Measurements from ENCODE around the gene RNASE9.
"Not testable (repeated sequence)": the region's sequence is repeated elsewhere in the genome, so short reads cannot be mapped to it uniquely, and the experiment has no call there.

RNASE9 gene

DNA sequence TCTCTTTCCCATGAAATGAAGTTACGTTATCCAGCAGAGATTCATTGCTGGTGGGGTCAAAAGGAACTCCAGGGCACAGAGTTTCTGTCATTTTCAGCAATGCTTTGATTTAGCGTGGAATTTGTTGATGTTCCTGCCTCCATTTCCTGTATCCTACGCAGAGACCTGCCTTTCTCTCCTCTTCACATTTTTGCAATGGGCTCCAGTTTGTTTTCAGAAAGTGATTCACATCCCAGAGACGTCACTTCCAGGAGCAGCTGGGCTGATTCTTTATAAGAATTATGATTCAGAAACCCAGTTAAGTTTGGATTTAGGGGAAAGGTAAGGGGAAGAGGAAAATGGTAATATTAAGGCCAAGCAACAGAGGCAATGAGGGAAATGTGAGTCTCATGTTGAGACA is 43.9 kb downstream of the RNASE9 start:
- DNase-seq (ENCODE audit: low spot score): no peak

- DNase-seq (ENCODE audit: low spot score): no peak
Measured at GRCh38 chr14:20515846-20516245, 45.0 kb downstream of the RNASE9 start.

- no peak for DNase-seq (ENCODE audit: low spot score)
Measured at GRCh38 chr14:20512177-20512905, 48.5 kb downstream of the RNASE9 start.

DNA sequence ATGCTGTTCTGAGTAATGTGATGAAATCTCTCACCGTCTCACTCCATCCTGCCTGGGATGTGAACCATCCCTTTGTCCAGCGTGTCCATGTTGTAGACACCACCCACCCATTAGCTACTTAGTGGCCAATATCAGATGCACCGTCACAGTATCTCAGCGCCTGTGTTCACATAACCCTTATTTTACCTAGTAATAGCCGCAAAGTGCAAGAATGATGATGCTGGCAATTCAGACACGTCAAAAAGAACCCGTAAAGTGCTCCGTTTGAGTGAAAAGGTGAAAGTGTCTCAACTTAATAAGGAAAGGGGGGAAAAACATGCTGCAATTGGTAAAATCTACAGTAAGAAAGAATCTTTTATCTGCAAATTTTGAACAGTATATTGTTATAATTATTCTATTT is 52.5 kb downstream of the RNASE9 start:
- DNase-seq (ENCODE audit: low spot score): no peak

- DNase-seq (ENCODE audit: low spot score): not testable (repeated sequence)
Measured at GRCh38 chr14:20507537-20507936, 53.3 kb downstream of the RNASE9 start.

DNA sequence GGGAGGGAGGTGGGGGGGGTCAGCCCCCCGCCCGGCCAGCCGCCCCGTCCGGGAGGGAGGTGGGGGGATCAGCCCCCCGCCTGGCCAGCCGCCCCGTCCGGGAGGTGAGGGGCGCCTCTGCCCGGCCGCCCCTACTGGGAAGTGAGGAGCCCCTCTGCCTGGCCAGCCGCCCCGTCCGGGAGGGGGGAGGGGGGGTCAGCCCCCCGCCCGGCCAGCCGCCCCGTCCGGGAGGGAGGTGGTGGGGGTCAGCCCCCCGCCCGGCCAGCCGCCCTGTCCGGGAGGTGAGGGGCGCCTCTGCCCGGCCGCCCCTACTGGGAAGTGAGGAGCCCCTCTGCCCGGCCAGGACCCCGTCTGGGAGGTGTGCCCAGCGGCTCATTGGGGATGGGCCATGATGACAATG is 54.1 kb downstream of the RNASE9 start:
- DNase-seq (ENCODE audit: low spot score): not testable (repeated sequence)

DNA sequence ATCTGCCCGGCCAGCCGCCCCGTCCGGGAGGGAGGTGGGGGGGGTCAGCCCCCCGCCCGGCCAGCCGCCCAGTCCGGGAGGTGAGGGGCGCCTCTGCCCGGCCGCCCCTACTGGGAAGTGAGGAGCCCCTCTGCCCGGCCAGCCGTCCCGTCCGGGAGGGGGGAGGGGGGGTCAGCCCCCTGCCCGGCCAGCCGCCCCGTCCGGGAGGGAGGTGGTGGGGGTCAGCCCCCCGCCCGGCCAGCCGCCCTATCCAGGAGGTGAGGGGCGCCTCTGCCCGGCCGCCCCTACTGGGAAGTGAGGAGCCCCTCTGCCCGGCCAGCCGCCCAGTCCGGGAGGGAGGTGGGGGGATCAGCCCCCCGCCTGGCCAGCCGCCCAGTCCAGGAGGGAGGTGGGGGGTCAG is 54.6 kb downstream of the RNASE9 start:
- not testable (repeated sequence) for DNase-seq (ENCODE audit: low spot score)
